DOHH2 (cell line): Measurements from ENCODE around the gene ZNF208.
"Not testable (repeated sequence)": the region's sequence is repeated elsewhere in the genome, so short reads cannot be mapped to it uniquely, and the experiment has no call there.

Experiments
- H3F3A ChIP-seq: fragments of 200-600 bp; sonication (generic), shearing (Covaris generic); 2 replicates; pipeline ENCODE4 v1.6.0; 2016; ENCODE audit warnings: antibody characterized with exemption, mild to moderate bottlenecking; ENCODE audit not compliant: control insufficient read depth, insufficient read depth
- H3K27ac ChIP-seq: fragments of 200-600 bp; sonication (generic); 2 replicates; pipeline ENCODE4 v1.5.1; 2014; ENCODE audit warnings: low read depth, mild to moderate bottlenecking, low read length, moderate library complexity
- H3K27me3 ChIP-seq: fragments of 200-600 bp; sonication (generic); 2 replicates; pipeline ENCODE4 v1.6.1; 2014; ENCODE audit warnings: mild to moderate bottlenecking, low read length, mixed read lengths; ENCODE audit not compliant: control insufficient read depth
- H3K36me3 ChIP-seq: fragments of 200-600 bp; sonication (generic); 2 replicates; pipeline ENCODE4 v1.6.1; 2014; ENCODE audit warnings: mild to moderate bottlenecking, low read length, moderate library complexity, mixed read lengths; ENCODE audit not compliant: control insufficient read depth
- H3K4me1 ChIP-seq: fragments of 200-600 bp; sonication (generic); 2 replicates; pipeline ENCODE4 v1.6.1; 2014; ENCODE audit warnings: mild to moderate bottlenecking, low read length, mixed read lengths; ENCODE audit not compliant: control insufficient read depth
- H3K4me2 ChIP-seq: fragments of 200-600 bp; sonication (generic); 2 replicates; pipeline ENCODE4 v1.6.0; 2014; ENCODE audit warnings: mild to moderate bottlenecking, low read length, moderate library complexity
- H3K4me3 ChIP-seq: fragments of 200-600 bp; sonication (generic); 2 replicates; pipeline ENCODE4 v1.5.1; 2014; ENCODE audit warnings: mild to moderate bottlenecking, low read length, mixed read lengths
- H3K79me2 ChIP-seq: fragments of 200-600 bp; sonication (generic); 2 replicates; pipeline ENCODE4 v1.6.1; 2014; ENCODE audit warnings: mild to moderate bottlenecking, low read length, mixed read lengths; ENCODE audit not compliant: control insufficient read depth
- H3K9me2 ChIP-seq: fragments of 200-600 bp; sonication (generic); replicated peaks from 2 replicates; pipeline ENCODE4 v1.6.1; 2014; ENCODE audit warnings: mild to moderate bottlenecking, low read length, mixed read lengths; ENCODE audit not compliant: control insufficient read depth
- H3K9me3 ChIP-seq: fragments of 200-600 bp; sonication (generic); 2 replicates; pipeline ENCODE4 v1.6.1; 2014; ENCODE audit warnings: antibody characterized with exemption, low read length, mixed read lengths; ENCODE audit not compliant: control insufficient read depth, insufficient read depth
- H4K20me1 ChIP-seq: fragments of 200-600 bp; sonication (generic); 2 replicates; pipeline ENCODE4 v1.6.0; 2014; ENCODE audit warnings: low read depth, mild to moderate bottlenecking, antibody characterized with exemption, low read length, moderate library complexity; ENCODE audit not compliant: control insufficient read depth, insufficient read depth
- CTCF ChIP-seq: fragments of 200-600 bp; sonication (generic); IDR thresholded peaks from one replicate; pipeline ENCODE4 v1.5.1; 2014; ENCODE audit warnings: antibody characterized with exemption, mild to moderate bottlenecking, low read depth, low read length; ENCODE audit not compliant: poor library complexity, severe bottlenecking
- EZH2phosphoT487 ChIP-seq: fragments of 200-600 bp; sonication (generic); IDR thresholded peaks from 2 replicates; pipeline ENCODE4 v1.6.1; 2017; ENCODE audit warnings: borderline replicate concordance, mild to moderate bottlenecking, antibody characterized with exemption, low read length, moderate library complexity, mixed read lengths

The ZNF208 gene

GRCh38 chr19:22010437-22011143 lies at the start of gene ZNF208:
Gene ZNF208 (minus strand): TSS chr19:22010943. CDS start chr19:22010794, 149 bp downstream.
- H3F3A ChIP-seq, H3K36me3 ChIP-seq, H3K27ac ChIP-seq, H3K79me2 ChIP-seq, H3K27me3 ChIP-seq, H3K9me2 ChIP-seq, H4K20me1 ChIP-seq, H3K4me1 ChIP-seq: not testable (repeated sequence)
- peak within 1 kb of the TSS; percentile 53 for H3K4me2 ChIP-seq
- H3K4me3 ChIP-seq, result peak within 1 kb of the TSS; percentile 75
- H3K9me3 ChIP-seq, result peaks cover 13% of the 10 kb centered on the region

DNA sequence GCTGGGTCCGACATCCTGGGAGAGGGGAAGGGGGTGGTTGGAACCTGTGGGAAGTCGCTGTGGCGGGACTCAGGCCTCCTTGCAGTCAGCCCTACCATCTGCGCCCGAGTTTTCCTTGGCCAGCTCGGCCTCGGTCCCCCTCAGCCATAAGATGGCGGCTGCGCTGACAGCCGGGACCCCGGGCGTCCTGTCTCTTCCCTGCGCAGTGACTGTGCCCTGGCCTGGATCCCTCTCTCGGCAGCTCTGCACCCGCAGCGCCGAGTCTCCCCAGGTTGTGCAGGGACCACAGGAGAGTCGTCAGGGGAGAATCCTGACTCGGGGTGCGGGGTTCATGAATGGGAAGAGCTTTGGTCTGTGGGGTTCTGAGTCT lies 41.9 kb upstream of the ZNF208 start:
- TF ChIP-seq EZH2phosphoT487 (no peak), CTCF (no peak)
- H3K9me3 ChIP-seq, result peaks cover 6% of the 10 kb centered on the region; the same call in 1 of the 2 replicates
- no peak overlapping the region for H3K27ac ChIP-seq
- peaks cover 28% of the 10 kb centered on the region for H3K79me2 ChIP-seq
- no peaks in the 10 kb centered on the region for H3K27me3 ChIP-seq
- no peaks in the 10 kb centered on the region for H3F3A ChIP-seq
- H4K20me1 ChIP-seq, result no peaks in the 10 kb centered on the region
- no peaks in the 10 kb centered on the region for H3K4me1 ChIP-seq
- H3K4me2 ChIP-seq, result peak overlapping the region; percentile 58
- H3K9me2 ChIP-seq, result no peaks in the 10 kb centered on the region
- H3K4me3 ChIP-seq, result peak overlapping the region; percentile 78
- H3K36me3 ChIP-seq, result no peaks in the 10 kb centered on the region; the same call in 1 of the 2 replicates

DNA sequence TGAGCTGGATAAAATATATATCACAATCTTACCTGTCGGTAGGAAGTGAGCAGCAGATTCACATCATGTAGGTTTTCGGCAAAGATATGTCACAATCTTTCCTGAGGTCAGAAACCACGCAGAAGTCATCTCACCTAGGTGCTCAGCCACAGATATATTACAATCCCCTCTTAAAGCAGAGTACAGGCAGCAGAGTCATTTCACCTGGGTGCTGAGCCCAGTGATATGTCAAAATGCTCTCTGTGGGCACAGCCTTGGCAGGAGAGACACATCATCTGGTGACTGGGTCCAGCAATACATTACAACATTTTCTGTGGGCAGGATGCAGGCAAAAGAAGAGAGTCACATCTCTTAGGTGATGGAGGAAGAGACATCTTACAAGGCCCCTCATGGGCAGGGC lies 30.4 kb upstream of the ZNF208 start:
- not testable (repeated sequence) for H3K27me3 ChIP-seq, H3K36me3 ChIP-seq, H3K79me2 ChIP-seq, H3K4me3 ChIP-seq, H3K9me2 ChIP-seq, H3F3A ChIP-seq, H3K4me1 ChIP-seq, H3K4me2 ChIP-seq, H4K20me1 ChIP-seq, H3K27ac ChIP-seq
- H3K9me3 ChIP-seq, result peaks cover 17% of the 10 kb centered on the region; the same call in 1 of the 2 replicates

DNA sequence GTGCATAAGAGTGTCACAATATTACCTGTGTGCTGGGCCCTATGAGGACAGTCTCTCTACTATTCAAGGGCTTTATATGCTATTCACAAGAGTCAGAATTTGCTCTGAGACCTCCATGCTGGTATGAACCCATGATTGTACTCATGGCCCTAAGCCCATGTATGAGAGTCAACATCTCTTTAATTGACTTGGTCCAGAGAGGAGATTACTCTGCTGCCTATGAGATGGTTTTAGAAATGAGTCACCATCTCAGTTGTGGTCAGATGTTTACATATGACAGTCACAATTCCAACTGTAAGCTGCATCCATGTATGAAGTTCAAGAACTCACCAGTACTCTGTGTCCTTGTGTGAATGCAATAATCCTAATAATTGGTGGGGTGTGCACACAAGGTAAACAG lies 19.9 kb upstream of the ZNF208 start:
- no peaks in the 10 kb centered on the region for H3K27me3 ChIP-seq
- H3K9me3 ChIP-seq, result no peaks in the 10 kb centered on the region
- no peak overlapping the region for H3K4me2 ChIP-seq
- no peaks in the 10 kb centered on the region for H3K36me3 ChIP-seq
- no peaks in the 10 kb centered on the region for H3K9me2 ChIP-seq
- no peaks in the 10 kb centered on the region for H3K4me1 ChIP-seq
- no peak overlapping the region for H3K4me3 ChIP-seq
- H3F3A ChIP-seq, result no peaks in the 10 kb centered on the region
- no peaks in the 10 kb centered on the region for H3K79me2 ChIP-seq
- H3K27ac ChIP-seq, result no peak overlapping the region
- TF ChIP-seq CTCF (no peak), EZH2phosphoT487 (no peak)
- H4K20me1 ChIP-seq, result no peaks in the 10 kb centered on the region
